Measurements from ENCODE around the gene PRRT3. TPM values are rescaled to one million over a fixed set of nuclear protein-coding genes. Genes with fewer than 3 reads are reported as not detected.

PRRT3 gene
- total and polyA plus RNA-seq, 9 of the 15 experiments (the other 6 are each of a cell fraction or from before 2014, with no cell fraction given) = 0.06 to 1.9 (median 1.2) TPM

DNA sequence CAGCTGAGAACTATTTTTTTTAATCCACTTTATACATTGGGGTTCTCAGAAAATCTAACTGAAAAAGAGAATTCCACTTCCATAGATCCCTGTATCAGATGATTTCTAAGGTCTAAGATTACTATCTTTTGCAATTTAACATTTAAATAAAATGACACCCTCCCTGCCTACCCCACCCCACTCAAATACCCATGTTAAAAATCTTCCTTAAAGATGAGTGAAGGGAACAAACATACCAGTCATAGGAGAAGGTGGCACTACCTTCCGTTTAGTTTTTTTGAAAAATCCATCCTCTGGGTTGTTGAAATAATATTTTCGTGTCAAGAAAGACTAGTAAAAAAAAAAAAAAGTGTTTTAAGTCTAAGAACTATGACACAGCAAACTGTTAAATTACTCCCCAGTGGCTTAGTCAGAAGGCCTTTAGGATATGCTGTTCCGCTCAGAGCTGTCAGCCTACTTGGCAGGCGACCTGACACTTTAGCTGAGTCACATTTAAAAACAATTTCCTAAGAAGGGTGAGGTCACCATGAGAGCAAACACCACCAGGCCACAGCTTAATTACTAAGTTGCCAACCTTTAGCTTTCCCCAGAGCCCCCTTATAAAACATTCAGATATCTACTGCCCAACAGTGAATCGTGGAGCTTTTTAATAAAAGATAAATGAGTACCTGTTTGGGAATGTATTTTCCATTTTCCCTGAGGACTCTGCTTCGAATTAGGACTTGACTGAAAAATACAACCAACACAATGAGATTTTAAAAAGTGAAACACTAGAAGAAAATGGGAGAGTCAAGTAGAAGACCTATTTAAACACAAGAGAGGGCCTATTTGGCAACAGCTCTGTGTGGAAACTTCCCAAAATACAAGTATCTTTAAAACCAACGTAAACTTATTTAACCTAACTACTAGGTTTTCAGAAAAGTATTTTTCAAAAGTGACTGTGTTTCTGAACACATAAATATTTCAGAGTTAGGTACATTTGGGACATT, 24.8 kb upstream of the PRRT3 start (continued):
- TF ChIP-seq, protein P1, sequence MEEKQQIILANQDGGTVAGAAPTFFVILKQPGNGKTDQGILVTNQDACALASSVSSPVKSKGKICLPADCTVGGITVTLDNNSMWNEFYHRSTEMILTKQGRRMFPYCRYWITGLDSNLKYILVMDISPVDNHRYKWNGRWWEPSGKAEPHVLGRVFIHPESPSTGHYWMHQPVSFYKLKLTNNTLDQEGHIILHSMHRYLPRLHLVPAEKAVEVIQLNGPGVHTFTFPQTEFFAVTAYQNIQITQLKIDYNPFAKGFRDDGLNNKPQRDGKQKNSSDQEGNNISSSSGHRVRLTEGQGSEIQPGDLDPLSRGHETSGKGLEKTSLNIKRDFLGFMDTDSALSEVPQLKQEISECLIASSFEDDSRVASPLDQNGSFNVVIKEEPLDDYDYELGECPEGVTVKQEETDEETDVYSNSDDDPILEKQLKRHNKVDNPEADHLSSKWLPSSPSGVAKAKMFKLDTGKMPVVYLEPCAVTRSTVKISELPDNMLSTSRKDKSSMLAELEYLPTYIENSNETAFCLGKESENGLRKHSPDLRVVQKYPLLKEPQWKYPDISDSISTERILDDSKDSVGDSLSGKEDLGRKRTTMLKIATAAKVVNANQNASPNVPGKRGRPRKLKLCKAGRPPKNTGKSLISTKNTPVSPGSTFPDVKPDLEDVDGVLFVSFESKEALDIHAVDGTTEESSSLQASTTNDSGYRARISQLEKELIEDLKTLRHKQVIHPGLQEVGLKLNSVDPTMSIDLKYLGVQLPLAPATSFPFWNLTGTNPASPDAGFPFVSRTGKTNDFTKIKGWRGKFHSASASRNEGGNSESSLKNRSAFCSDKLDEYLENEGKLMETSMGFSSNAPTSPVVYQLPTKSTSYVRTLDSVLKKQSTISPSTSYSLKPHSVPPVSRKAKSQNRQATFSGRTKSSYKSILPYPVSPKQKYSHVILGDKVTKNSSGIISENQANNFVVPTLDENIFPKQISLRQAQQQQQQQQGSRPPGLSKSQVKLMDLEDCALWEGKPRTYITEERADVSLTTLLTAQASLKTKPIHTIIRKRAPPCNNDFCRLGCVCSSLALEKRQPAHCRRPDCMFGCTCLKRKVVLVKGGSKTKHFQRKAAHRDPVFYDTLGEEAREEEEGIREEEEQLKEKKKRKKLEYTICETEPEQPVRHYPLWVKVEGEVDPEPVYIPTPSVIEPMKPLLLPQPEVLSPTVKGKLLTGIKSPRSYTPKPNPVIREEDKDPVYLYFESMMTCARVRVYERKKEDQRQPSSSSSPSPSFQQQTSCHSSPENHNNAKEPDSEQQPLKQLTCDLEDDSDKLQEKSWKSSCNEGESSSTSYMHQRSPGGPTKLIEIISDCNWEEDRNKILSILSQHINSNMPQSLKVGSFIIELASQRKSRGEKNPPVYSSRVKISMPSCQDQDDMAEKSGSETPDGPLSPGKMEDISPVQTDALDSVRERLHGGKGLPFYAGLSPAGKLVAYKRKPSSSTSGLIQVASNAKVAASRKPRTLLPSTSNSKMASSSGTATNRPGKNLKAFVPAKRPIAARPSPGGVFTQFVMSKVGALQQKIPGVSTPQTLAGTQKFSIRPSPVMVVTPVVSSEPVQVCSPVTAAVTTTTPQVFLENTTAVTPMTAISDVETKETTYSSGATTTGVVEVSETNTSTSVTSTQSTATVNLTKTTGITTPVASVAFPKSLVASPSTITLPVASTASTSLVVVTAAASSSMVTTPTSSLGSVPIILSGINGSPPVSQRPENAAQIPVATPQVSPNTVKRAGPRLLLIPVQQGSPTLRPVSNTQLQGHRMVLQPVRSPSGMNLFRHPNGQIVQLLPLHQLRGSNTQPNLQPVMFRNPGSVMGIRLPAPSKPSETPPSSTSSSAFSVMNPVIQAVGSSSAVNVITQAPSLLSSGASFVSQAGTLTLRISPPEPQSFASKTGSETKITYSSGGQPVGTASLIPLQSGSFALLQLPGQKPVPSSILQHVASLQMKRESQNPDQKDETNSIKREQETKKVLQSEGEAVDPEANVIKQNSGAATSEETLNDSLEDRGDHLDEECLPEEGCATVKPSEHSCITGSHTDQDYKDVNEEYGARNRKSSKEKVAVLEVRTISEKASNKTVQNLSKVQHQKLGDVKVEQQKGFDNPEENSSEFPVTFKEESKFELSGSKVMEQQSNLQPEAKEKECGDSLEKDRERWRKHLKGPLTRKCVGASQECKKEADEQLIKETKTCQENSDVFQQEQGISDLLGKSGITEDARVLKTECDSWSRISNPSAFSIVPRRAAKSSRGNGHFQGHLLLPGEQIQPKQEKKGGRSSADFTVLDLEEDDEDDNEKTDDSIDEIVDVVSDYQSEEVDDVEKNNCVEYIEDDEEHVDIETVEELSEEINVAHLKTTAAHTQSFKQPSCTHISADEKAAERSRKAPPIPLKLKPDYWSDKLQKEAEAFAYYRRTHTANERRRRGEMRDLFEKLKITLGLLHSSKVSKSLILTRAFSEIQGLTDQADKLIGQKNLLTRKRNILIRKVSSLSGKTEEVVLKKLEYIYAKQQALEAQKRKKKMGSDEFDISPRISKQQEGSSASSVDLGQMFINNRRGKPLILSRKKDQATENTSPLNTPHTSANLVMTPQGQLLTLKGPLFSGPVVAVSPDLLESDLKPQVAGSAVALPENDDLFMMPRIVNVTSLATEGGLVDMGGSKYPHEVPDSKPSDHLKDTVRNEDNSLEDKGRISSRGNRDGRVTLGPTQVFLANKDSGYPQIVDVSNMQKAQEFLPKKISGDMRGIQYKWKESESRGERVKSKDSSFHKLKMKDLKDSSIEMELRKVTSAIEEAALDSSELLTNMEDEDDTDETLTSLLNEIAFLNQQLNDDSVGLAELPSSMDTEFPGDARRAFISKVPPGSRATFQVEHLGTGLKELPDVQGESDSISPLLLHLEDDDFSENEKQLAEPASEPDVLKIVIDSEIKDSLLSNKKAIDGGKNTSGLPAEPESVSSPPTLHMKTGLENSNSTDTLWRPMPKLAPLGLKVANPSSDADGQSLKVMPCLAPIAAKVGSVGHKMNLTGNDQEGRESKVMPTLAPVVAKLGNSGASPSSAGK (IDR thresholded peaks at IDR 0.05) = peak; percentile 45; the same call in 1 of the 2 replicates
- TF ChIP-seq HDAC6 (IDR thresholded peaks at IDR 0.05; ENCODE audit: low read depth, low read length) (no peak), ADNP (tag; IDR thresholded peaks at IDR 0.05) (0 out of 2 replicates have a peak, but pooled peaks have one; percentile 12), MTA1 (IDR thresholded peaks at IDR 0.05; ENCODE audit: borderline replicate concordance) (peak; percentile 60; the same call in 1 of the 2 replicates), MTA3 (IDR thresholded peaks at IDR 0.05; ENCODE audit: borderline replicate concordance) (peak; percentile 87), KLF10 (CRISPR knock-in tag; IDR thresholded peaks at IDR 0.05) (no peak; the same call in 1 of the 2 replicates), CBFA2T2 (conservative IDR thresholded peaks at IDR 0.05) (0 out of 2 replicates have a peak, but pooled peaks have one; percentile 35), BHLHE40 (IDR thresholded peaks at IDR 0.05; ENCODE audit: low read length) (peak; percentile 94), NFXL1 (CRISPR knock-in tag; IDR thresholded peaks at IDR 0.05) (peak; percentile 76), SNIP1 (IDR thresholded peaks at IDR 0.05; ENCODE audit: low read depth) (no peak), ETS1 (conservative IDR thresholded peaks at IDR 0.05; ENCODE audit: control insufficient read depth, low read depth, low read length) (no peak), ZNF644 (tag; IDR thresholded peaks at IDR 0.05; ENCODE audit: low read depth) (peak; percentile 80; the same call in 1 of the 2 replicates), TEAD4 (IDR thresholded peaks at IDR 0.05; ENCODE audit: low read length) (peak; percentile 81), TEAD4 (CRISPR knock-in tag; IDR thresholded peaks at IDR 0.05; ENCODE audit: borderline replicate concordance) (no peak), PTRF (tag; IDR thresholded peaks at IDR 0.05) (no peak)

All from K562 (cell line).